NCI-H2196 (cell line): ENCODE results near the gene ADAM22.
A peak's percentile ranks its signal among the peaks of the same experiment; 100 is the strongest.
"Not testable (repeated sequence)": the region's sequence is repeated elsewhere in the genome, so short reads cannot be mapped to it uniquely, and the experiment has no call there.

Source experiments
- DNase-seq: peaks from one replicate; lab custom pipeline; 2025; ENCODE audit not compliant: unreplicated experiment; lab: John Stamatoyannopoulos, UW

ADAM22 gene

DNA sequence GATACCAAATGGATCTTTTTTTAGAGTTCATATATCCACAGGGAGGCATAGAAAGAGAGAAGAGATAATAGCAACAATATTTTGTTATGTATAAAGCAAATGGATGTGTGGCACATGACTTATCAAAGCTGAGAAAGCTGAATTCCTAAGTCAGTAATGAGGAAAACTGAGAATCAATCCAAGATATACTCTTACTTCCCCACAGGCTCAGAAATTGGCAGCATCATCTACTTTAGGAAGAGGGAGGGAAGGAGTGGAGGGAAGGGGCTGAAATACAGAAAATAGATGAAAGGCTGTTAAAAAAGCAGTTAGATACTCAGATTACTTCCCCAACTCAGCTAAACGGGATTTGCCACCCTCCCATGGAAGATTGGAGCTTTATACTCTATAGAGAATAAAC is 222.3 kb downstream of the ADAM22 start:
- DNase-seq = no peak

DNA sequence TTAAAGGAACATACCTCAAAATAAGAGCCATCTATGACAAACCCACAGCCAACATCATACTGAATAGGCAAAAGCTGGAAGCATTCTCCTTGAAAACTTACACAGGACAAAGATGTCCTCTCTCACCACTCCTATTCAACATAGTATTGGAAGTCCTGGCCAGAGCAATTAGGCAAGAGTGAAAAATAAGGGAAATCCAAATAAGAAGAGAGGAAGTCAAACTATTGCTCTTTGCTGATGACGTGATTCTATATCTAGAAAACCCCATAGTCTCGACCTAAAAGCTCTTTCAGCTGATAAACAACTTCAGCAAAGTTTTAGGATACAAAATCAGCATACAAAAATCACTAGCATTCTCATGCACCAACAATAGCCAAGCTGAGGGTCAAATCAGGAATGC is 225.7 kb downstream of the ADAM22 start:
- not testable (repeated sequence) for DNase-seq

DNA sequence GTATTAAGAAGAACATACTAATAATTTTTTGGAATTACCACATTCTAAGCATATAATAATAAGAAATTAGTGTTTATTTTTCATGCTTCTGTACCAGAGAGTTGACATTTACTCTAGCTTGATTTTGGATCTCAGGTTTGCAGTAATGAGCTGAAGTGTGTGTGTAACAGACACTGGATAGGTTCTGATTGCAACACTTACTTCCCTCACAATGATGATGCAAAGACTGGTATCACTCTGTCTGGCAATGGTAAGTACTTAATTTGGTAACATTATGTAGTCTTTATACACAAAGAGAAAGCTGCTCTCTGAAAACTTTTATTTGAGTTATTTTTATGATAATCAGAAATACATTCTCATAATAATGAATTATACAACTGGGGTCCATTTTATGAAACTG is 231.6 kb downstream of the ADAM22 start:
- DNase-seq = no peak

DNA sequence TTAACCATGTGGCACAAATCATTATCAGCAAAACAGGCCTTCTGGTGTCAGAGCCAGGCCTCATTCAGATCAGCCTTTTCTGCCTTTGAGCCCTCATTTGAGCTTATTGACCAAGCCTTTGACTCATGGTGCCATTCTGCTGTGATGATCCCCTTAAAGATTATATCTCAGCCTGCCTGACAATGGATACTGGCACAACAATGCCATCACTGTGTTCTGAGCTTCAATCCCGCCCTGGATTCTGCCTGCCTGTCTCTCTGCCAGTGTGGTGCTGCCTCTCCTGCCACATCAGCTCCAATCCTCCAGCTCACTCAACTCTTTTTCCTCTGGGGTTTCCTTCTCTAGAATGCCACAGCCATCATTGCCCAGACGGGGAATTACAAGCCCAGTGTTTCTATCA is 233.2 kb downstream of the ADAM22 start:
- DNase-seq = no peak

DNA sequence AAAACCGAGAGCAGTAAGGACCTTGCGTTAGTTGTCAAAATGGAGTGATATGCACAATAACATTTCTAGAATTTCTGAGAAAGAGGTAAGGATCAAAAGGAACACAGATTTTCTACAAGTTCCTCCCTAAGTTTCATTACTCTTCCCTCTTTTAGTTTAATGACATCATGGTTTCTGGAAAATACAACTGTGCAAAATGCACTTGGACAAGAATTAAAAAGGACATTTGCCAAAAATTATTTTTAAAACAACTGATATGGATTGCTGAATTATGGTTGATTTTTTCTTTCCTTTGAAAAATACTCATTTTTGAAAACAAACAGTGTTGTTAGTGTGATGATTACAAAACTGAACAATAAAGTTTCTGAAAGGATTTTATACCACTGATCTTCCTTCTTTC is 233.7 kb downstream of the ADAM22 start:
- no peak for DNase-seq

DNA sequence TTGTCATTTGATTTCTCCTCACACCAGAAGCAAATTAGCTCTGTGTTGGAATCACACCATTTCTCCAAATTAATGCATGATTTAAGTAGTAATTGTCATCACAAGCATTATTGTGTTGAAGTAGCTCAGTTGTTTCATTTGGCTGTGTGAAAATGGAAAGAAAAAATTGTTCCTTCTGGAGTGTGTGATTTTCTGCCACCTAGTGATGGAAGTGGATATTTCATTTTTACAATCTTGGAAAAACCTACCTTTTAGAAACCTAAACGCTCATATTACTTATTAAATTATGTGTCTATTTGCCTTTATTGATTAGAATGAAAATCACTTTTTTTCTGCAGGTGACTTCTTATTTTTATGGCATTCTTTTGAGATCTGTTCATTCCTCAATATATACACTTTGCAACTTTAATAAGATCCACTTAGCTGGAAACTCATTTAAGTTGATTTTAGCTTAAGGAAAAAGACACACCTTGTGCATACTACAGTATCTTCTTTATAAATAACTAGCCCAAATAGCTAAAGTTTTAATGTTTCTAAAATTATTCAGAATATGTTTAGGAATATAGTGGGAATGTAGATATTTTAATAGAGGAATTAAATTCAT is 235.8 kb downstream of the ADAM22 start:
- DNase-seq = peak; percentile 36

DNA sequence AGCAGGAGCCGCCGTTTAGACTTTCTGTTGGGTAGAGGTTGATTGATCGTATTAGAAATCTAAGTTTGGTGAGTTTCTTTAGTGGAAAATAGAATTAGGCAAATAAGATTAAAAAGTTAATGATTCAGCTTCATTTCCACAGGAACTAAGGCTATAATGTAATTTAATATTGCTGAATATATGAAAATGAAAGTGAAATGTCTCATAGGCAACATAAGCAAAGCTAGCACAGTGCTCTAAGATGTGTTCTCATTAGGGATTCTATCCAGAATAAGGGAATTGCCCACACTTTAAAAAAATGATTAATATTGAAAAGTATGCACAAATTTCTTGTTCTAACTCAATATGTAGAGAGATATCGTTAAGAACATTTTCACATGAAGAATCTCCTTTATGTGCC is 238.8 kb downstream of the ADAM22 start:
- DNase-seq = no peak

DNA sequence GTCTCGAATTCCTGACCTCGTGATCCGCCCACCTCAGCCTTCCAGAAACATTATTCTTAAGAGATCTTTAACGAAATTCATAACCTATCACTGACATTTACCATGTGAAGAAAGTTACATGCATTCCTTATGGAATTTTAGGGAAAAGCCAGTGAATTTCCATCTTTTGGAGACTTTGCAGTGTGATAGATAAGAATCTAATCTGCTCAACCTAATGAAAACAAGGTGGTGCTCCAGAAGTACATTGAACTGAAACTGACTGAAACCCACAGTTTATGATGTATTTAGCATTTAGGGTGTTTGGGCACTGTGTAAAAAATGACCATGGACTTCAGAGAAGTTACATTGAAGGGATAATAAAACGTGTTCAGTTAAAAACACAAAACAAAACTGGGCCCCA is 242.1 kb downstream of the ADAM22 start:
- DNase-seq = no peak

DNA sequence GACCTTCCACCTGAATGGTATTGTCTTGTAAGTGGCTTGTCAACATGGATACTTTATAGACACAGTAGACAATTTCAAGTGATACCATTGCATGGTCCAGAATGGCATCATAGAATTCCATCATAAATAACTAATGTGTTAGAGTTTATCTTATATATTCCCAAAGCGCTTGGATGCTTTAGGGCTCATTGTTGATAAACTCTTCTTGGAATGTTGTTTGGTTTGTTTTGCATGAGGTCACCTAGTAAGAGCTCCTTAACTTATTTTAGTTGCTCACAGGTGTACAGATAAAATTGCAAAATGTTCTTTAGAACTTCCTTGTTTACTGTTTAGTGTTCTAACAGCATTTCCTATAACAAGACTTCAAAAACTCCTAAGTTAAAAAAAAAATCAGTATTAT is 249.0 kb downstream of the ADAM22 start:
- DNase-seq = no peak

DNA sequence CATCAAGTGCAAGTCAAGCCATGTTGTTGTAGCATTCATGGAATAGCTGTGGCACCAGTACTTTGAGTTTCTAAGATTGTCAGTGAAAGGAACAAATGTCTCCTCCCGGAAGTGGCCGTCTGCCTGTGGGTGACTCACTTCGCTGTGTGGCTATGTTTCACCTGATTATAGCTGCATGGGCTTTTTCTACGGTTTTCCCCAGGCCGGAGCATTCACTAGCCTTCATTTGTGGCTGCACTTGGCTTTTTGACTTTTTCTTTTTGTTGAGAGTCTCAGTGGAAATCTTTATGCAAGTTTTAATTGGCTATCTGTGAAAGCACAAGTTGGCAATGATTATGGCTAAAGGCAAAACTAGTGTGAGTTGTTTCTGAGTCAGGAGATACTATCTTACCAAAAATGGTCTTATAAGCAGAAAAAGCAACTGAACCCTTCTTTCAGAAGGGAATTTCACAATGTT is 250.8 kb downstream of the ADAM22 start:
- no peak for DNase-seq

DNA sequence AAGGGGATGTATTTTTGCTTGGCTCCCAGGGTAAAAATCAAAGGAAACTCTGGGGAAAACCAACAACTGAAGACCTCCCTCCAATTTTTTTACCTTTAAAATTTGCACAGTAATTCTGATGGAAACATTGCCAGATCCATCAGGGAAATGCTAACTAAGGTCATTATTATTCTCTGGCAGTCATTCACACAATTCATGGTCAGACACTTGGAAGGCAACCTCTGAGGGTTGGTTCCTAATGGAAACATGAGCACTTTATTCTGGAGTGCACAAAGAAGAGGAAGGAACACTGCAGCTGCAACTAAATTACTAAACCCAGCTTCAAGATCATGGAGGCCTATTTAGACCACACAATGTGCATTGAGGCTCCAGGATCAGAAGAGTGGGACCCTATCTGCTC is 251.6 kb downstream of the ADAM22 start:
- DNase-seq = no peak

DNA sequence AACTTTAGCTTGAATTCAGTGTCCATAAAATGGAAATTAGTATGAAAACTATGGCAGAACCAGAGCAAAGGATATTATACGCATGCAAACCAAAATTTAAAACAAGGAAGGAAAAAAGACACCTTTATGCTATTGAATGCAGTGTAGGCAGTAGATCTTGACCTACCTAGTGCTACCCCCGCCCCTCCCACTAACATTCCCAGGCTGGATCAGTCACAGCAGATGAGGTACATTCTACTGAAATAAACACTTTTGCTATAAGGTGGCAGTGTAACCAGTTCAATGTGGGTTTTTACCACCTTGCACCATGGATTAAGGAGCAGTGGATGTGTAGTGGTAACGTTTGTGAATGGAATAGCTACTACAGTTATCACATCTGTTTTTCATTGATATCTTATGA is 257.9 kb downstream of the ADAM22 start:
- no peak for DNase-seq

DNA sequence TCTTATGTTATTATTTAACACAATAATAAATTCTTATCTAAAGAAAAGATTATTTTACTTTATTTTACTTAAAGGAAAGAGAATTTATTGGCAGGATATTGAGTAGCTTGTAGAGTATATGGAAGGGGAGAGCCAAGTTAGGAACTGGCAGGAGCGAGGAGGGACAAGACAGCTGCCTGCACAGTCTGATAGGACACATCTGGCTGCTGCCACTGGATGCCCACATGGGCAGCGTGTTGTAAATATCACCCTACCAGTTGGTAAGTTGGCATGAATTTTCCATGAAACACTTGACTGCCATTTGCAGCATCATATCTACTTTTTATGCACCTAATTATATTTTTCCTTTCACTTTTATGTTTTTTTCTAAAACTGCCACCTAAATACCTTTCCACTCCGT is 266.2 kb downstream of the ADAM22 start:
- DNase-seq = no peak

DNA sequence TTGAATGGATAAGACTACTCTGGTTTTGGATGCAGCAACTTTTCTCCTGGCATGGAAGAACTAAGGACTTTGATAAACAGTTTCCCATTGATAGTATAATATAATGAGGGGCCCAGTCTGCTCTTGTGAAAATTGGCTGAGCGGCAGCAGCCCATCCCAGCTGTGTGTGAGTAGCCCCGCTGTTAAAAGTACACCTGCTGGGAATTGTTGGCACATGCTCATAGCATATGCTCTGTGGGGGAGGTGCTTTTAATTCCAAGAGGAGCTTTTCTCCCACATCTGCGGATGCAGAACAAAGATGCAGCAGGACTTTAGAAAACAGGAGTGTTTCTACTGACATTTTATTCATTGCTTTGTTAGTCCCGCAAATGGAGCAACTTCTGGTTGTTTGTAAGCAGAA is 266.7 kb downstream of the ADAM22 start:
- no peak for DNase-seq

DNA sequence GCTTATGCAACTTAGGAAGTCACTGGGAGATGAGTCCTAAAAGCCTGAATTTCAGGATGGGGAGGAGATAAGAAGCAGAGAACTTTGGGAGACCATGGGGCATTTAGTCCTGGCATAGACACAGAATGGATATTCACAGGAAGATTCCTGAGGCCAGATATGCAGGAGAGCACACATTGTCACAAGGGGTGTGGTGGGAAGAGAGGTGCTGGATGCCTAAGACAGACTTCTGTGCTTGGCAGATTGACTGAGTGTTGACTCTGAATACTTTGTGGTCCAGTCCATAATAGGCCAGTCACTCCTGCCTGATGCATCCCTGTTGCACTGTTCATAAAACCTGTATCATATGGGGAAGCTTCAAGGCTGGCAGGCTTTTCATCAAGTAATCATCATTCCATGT is 267.3 kb downstream of the ADAM22 start:
- no peak for DNase-seq

DNA sequence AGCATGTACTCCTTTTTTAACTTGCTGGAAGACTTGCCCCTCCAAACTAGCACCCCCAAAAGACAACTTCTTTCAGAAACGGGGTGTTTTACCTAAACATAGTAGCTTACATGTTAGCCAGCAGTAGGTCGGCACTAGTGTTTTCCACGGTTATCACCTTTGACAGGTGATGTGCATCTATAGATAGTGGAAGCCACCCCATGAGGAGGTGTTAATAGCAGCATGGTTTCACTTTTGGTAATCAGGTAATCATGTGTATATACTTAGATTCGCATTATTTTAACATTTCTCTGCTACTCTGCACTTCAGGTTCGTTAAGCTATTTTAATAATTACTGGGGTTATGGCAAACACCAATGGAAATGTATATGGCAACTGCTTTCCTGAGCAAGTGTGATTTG is 268.2 kb downstream of the ADAM22 start:
- DNase-seq = no peak

DNA sequence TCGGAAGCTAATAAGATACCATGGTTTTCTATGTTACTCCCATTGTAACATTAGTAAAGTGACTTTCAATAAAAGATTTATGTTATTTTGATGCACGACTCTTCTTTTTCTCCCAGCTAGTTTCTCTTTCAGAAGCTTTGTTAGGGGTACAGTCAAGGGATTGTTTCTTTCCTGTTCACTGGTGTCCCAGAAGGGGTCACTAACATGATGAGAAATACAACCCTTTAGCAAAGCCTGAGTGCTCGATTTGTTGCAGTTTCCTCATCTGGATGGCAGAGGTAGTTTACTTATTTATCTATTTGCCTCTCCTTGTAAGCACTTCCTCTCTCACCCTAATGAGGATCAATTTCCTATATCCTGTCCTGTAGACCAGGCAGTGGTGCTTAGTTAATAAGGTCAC is 268.7 kb downstream of the ADAM22 start:
- no peak for DNase-seq

DNA sequence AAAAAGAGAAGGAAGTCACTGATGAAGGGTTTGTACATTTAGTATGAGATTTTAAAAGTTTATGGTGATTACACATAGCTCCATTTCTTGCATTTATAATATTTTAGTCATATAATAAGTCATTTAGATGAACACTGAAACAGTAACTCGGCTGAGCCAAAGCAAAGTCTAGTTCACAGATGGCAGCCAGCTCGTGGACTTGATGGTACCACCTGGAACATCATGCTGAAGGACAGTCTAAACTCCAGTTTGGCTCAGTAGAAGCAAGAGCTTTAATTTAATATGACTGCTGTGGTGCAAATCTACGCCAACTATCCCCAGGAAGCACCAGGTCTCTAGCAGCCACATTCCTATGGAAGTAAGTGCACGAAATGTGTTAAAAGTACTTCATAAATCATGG is 269.4 kb downstream of the ADAM22 start:
- DNase-seq = no peak

DNA sequence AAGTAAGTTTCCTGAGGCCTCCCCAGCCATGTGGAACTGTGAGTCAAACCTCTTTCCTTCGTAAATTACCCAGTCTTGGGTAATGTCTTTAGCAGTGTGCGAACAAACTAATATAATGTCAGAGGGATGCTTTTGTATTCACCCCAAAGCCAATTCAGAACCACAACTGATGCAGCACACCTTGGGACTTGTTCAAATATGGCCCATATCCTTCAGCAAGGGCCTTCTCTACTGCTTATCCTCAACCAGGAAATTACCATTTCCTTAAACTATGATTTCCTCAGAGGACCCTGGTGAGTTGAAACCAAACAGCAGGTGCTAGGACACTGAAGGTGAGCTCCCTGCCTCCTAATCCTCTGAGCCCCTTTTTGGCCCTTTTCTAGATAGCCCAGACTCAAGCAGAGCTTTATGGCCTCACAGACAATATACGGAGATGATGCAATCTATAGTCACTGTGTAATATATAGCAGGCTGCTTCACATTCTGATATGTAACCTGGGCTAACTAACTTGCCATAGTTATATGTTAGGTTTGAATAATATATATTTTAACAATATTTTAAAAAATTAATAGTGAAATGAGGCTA is 270.6 kb downstream of the ADAM22 start:
- DNase-seq = no peak

DNA sequence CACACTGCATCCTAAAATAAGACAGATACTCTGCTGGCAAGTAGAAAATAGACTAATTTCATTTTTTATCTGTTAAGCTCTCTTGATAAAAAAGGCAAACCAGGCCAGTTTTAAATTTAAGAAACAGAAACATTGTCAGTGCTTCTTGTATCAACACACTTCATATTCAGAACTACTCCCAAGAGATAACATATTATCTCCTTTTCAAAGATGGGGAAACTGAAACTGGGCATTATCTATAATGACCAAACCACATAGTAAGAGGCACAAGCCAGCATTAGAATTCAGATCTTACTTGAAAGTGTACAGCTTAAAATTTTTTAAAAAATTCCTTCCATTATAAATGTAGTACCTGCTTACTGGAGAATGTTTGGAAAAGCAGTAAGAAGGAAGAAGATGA is 271.1 kb downstream of the ADAM22 start:
- no peak for DNase-seq

DNA sequence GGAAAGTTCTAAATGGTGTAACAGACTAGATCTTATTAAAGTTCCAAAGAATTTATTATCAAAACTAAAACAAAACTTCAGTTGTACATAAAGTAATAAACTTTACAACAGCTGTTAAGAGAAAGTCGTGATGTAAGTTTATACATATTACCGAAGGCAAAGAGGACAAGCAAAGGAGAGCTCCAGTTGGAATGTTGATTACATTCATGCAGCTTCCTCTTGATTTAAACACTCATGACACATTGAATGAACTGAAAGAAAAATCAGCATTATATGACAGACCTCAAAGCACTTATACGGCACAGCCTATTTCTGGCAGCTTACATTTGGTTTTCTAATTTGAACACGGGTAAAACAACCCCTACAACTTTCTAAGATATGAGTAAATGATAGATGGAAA is 272.2 kb downstream of the ADAM22 start:
- DNase-seq = no peak

DNA sequence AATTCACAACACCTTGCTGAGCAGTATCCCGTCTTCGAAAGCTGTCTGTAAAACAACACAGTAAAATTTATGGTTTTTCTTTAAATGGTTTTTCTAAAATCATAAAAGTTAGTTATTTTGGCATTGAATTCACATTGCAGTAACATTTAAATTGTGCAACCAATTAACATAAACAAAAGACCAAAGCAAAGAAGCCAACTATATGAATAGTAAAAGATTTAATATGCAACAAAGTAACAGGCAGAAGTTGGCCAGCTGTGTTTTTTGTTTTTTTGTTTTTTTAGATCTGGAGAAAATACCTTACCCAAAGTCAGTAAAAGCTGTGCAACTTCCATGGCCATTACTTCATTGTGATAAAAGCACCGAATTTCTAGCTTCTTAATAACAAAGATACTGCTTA is 274.5 kb downstream of the ADAM22 start:
- no peak for DNase-seq

DNA sequence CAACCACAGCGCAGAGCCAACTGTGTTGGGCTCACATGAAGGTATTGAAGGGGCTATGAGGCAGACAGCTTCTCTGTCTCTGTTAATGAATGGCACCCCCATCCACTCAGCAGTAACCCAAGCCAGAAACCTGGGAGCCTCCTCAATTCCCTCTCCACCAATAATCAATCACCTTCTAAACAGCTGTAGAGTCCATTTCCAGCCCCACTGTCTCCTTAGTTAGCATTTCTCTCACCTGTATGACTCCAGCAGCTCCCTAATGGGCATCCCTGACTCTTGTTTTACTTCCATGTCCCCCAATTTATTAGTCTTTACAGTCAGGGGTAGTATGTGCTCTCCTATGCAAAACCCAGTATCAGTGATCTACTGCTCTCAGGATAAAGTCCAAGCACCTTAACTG is 278.9 kb downstream of the ADAM22 start:
- no peak for DNase-seq
